HepG2 (cell line): Measurements from ENCODE around the gene ELMOD3. TPM values are rescaled to one million over a fixed set of nuclear protein-coding genes. Genes with fewer than 3 reads are reported as not detected.

Experiments used
- HMG20B ChIP-seq: conservative IDR thresholded peaks from 2 replicates; pipeline ENCODE4 v1.6.1; 2016; ENCODE audit warnings: missing genetic modification reagents, missing compliant biosample characterization
- IKZF1 ChIP-seq: fragments of 450-650 bp; IDR thresholded peaks from 2 replicates; pipeline ENCODE4 v1.7.1; 2016
- NBN ChIP-seq: fragments of 450-650 bp; conservative IDR thresholded peaks from 2 replicates; pipeline ENCODE4 v1.6.1; 2017
- NR1H2 ChIP-seq: sonication (generic); formaldehyde crosslinking; IDR thresholded peaks from 2 replicates; pipeline ENCODE4 v1.8.1; 2022; ENCODE audit warnings: low read depth, missing genetic modification reagents, borderline replicate concordance
- REXO4 ChIP-seq: sonication (generic); formaldehyde crosslinking; IDR thresholded peaks from 2 replicates; pipeline ENCODE4 v1.8.0; 2022; ENCODE audit warnings: missing genetic modification reagents, mild to moderate bottlenecking, borderline replicate concordance
- SP5 ChIP-seq: IDR thresholded peaks from 2 replicates; pipeline ENCODE4 v1.6.1; 2016; ENCODE audit warnings: low read depth, borderline replicate concordance
- TBX3 ChIP-seq: fragments of 450-650 bp; IDR thresholded peaks from 2 replicates; pipeline ENCODE4 v1.6.1; 2017; ENCODE audit warnings: antibody characterized with exemption, mild to moderate bottlenecking, inconsistent platforms, borderline replicate concordance
- TGIF2 ChIP-seq: IDR thresholded peaks from 2 replicates; pipeline ENCODE4 v1.6.1; 2016; ENCODE audit warnings: control low read depth, missing compliant biosample characterization
- TOPORS ChIP-seq: sonication (generic); formaldehyde crosslinking; IDR thresholded peaks from 2 replicates; pipeline ENCODE4 v1.8.0; 2023; ENCODE audit warnings: mild to moderate bottlenecking, missing genetic modification reagents
- ZFP36L1 ChIP-seq: sonication (generic); formaldehyde crosslinking; IDR thresholded peaks from 2 replicates; pipeline ENCODE4 v1.8.0; 2022; ENCODE audit warnings: mild to moderate bottlenecking, missing genetic modification reagents, moderate library complexity
- ZFP90 ChIP-seq: sonication (generic); formaldehyde crosslinking; IDR thresholded peaks from 2 replicates; pipeline ENCODE4 v1.8.0; 2022; ENCODE audit warnings: missing genetic modification reagents, mild to moderate bottlenecking, inconsistent platforms, borderline replicate concordance
- ZNF143 ChIP-seq: sonication (generic); formaldehyde crosslinking; IDR thresholded peaks from 2 replicates; pipeline ENCODE4 v1.4.0; 2020; ENCODE audit warnings: missing genetic modification reagents
- ZNF317 ChIP-seq: sonication (generic); formaldehyde crosslinking; IDR thresholded peaks from 2 replicates; pipeline ENCODE4 v1.5.0; 2020; ENCODE audit warnings: mild to moderate bottlenecking, missing genetic modification reagents
- ZNF670 ChIP-seq: sonication (generic); formaldehyde crosslinking; IDR thresholded peaks from 2 replicates; pipeline ENCODE4 v1.8.0; 2022; ENCODE audit warnings: mild to moderate bottlenecking, missing genetic modification reagents, borderline replicate concordance
- polyA plus RNA-seq, 8 experiments: library from polyadenylated mRNA; depleted of rRNA in 3 of 8; stranded (reverse) in 7 of 8; unstranded in 1 of 8; fragments of >200 nt; fragmentation: Illumina TruSeq in 4 of 8; extraction: Trizol in 4 of 8; gene quantifications; 2 replicates each; pipeline versions ENCODE4 v1.2.1 to v1.2.3, GENCODE V29; 2011 to 2016; ENCODE audit warnings: low read depth in 4 of 8, missing spikeins in 1 of 8, mixed read lengths in 1 of 8; ENCODE audit not compliant: insufficient read depth in 1 of 8
- total RNA-seq, 5 experiments: library from RNA; depleted of rRNA; stranded (reverse); fragments of >200 nt; fragmentation: Illumina TruSeq; extraction: Trizol; gene quantifications; 2 replicates each; pipeline ENCODE4 v1.2.3, GENCODE V29; 2016; ENCODE audit warnings: low read depth in 1 of 5
- TF ChIP-seq, protein P1 (sequence below): IDR thresholded peaks from 2 replicates; pipeline ENCODE4 v1.6.1; 2016; ENCODE audit warnings: low read depth, control low read depth
- TF ChIP-seq, protein P2 (sequence below): sonication (generic); formaldehyde crosslinking; IDR thresholded peaks from 2 replicates; pipeline ENCODE4 v1.4.0; 2020; ENCODE audit warnings: missing genetic modification reagents
- TF ChIP-seq, protein P3 (sequence below): sonication (generic); formaldehyde crosslinking; IDR thresholded peaks from 2 replicates; pipeline ENCODE4 v1.4.0; 2020; ENCODE audit warnings: mild to moderate bottlenecking, missing genetic modification reagents
- TF ChIP-seq, protein P4 (sequence below): sonication (generic); formaldehyde crosslinking; IDR thresholded peaks from 2 replicates; pipeline ENCODE4 v1.4.0; 2020; ENCODE audit warnings: mild to moderate bottlenecking, missing genetic modification reagents
- TF ChIP-seq, protein P5 (sequence below): IDR thresholded peaks from 2 replicates; pipeline ENCODE4 v1.6.1; 2018; ENCODE audit warnings: missing genetic modification reagents

The ELMOD3 gene
- total and polyA plus RNA-seq, 2 of the 13 experiments (the other 11 are each of a cell fraction or from before 2014, with no cell fraction given), result 13.3 to 19.5 TPM

DNA sequence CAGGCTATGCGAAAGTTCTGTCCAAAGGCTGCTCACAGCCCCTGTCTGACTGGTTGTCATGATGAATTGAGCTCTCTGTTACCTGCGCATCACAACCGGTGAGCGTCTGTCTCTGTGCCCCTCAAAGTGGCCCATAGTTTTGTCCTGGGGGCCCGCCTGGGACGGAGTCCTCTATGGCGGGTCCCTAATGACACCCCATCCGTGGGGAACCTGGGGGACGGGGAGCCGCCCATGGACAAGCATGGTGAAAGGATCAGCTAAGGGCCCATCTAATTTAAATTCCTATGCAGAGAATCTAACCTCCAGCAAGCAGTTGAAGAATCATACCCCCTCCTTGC is 473 bp downstream of the ELMOD3 start (continued):
- TF ChIP-seq, protein P1, sequence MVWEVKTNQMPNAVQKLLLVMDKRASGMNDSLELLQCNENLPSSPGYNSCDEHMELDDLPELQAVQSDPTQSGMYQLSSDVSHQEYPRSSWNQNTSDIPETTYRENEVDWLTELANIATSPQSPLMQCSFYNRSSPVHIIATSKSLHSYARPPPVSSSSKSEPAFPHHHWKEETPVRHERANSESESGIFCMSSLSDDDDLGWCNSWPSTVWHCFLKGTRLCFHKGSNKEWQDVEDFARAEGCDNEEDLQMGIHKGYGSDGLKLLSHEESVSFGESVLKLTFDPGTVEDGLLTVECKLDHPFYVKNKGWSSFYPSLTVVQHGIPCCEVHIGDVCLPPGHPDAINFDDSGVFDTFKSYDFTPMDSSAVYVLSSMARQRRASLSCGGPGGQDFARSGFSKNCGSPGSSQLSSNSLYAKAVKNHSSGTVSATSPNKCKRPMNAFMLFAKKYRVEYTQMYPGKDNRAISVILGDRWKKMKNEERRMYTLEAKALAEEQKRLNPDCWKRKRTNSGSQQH, result no peak
- TF ChIP-seq, protein P2, sequence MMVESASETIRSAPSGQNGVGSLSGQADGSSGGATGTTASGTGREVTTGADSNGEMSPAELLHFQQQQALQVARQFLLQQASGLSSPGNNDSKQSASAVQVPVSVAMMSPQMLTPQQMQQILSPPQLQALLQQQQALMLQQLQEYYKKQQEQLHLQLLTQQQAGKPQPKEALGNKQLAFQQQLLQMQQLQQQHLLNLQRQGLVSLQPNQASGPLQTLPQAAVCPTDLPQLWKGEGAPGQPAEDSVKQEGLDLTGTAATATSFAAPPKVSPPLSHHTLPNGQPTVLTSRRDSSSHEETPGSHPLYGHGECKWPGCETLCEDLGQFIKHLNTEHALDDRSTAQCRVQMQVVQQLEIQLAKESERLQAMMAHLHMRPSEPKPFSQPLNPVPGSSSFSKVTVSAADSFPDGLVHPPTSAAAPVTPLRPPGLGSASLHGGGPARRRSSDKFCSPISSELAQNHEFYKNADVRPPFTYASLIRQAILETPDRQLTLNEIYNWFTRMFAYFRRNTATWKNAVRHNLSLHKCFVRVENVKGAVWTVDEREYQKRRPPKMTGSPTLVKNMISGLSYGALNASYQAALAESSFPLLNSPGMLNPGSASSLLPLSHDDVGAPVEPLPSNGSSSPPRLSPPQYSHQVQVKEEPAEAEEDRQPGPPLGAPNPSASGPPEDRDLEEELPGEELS, result no peak
- TF ChIP-seq ZFP90 (CRISPR knock-in tag), result 0 out of 2 replicates have a peak, but pooled peaks have one; percentile 20
- no peak for TF ChIP-seq ZNF317 (CRISPR knock-in tag)
- no peak for TF ChIP-seq HMG20B (CRISPR knock-in tag)
- TF ChIP-seq REXO4, result no peak
- TF ChIP-seq SP5 (CRISPR knock-in tag), result no peak
- TF ChIP-seq TBX3, result no peak
- no peak for TF ChIP-seq TGIF2 (CRISPR knock-in tag)
- TF ChIP-seq ZNF143 (CRISPR knock-in tag), result no peak
- no peak for TF ChIP-seq ZFP36L1 (CRISPR knock-in tag)
- TF ChIP-seq, protein P3, sequence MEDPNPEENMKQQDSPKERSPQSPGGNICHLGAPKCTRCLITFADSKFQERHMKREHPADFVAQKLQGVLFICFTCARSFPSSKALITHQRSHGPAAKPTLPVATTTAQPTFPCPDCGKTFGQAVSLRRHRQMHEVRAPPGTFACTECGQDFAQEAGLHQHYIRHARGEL (CRISPR knock-in tag), result 0 out of 2 replicates have a peak, but pooled peaks have one; percentile 20
- TF ChIP-seq TOPORS, result no peak
- TF ChIP-seq, protein P4, sequence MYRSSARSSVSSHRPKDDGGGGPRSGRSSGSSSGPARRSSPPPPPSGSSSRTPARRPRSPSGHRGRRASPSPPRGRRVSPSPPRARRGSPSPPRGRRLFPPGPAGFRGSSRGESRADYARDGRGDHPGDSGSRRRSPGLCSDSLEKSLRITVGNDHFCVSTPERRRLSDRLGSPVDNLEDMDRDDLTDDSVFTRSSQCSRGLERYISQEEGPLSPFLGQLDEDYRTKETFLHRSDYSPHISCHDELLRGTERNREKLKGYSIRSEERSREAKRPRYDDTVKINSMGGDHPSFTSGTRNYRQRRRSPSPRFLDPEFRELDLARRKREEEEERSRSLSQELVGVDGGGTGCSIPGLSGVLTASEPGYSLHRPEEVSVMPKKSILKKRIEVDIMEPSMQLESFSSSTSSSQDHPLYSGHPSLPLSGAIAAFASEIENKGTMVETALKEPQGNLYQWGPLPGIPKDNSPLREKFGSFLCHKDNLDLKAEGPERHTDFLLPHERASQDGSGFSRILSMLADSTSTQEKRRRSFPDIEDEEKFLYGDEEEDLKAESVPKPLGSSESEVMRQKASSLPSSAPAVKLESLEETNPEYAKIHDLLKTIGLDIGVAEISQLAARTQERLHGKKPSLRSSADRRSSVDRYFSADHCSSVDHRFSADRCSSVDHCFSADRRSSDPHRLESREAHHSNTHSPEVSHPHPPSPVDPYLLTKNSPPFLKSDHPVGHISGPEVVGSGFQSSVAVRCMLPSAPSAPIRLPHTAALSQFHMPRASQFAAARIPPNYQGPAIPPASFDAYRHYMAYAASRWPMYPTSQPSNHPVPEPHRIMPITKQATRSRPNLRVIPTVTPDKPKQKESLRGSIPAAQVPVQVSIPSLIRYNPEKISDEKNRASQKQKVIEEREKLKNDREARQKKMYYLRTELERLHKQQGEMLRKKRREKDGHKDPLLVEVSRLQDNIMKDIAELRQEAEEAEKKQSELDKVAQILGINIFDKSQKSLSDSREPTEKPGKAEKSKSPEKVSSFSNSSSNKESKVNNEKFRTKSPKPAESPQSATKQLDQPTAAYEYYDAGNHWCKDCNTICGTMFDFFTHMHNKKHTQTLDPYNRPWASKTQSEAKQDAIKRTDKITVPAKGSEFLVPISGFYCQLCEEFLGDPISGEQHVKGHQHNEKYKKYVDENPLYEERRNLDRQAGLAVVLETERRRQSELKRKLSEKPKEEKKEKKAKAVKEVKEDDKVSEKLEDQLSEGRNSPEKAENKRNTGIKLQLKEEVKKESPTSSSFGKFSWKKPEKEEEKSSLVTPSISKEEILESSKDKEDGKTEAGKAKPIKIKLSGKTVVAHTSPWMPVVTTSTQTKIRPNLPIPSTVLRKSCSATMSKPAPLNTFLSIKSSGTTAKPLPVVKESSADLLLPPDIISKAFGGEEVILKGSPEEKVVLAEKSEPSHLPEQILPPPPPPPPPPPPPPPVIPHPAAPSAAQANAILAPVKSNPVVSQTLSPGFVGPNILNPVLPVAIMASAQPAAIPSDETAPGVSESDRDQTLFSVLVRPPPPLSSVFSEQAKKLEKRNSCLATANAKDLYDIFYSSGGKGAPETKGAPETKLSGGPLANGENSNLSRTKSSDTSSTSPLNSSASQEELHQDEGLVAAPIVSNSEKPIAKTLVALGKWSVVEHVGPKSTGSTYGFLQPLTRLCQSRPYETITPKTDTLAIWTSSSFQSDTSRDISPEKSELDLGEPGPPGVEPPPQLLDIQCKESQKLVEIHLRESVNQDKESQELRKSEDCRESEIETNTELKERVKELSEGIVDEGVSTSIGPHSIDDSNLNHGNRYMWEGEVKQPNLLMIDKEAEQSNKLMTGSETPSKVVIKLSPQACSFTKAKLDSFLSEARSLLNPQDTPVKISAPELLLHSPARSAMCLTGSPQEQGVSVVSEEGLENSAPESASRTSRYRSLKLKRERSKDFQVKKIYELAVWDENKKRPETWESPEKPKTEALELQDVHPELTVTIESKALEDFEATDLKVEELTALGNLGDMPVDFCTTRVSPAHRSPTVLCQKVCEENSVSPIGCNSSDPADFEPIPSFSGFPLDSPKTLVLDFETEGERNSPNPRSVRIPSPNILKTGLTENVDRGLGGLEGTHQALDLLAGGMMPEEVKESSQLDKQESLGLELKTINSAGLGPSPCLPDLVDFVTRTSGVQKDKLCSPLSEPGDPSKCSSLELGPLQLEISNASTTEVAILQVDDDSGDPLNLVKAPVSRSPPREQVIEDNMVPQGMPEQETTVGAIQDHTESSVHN (CRISPR knock-in tag), result no peak
- TF ChIP-seq, protein P5, sequence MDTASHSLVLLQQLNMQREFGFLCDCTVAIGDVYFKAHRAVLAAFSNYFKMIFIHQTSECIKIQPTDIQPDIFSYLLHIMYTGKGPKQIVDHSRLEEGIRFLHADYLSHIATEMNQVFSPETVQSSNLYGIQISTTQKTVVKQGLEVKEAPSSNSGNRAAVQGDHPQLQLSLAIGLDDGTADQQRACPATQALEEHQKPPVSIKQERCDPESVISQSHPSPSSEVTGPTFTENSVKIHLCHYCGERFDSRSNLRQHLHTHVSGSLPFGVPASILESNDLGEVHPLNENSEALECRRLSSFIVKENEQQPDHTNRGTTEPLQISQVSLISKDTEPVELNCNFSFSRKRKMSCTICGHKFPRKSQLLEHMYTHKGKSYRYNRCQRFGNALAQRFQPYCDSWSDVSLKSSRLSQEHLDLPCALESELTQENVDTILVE (CRISPR knock-in tag), result no peak
- no peak for TF ChIP-seq NR1H2
- no peak for TF ChIP-seq IKZF1
- no peak for TF ChIP-seq NBN
- TF ChIP-seq ZNF670 (CRISPR knock-in tag), result no peak
